HEK293 (cell line): ENCODE measurements around the gene C20orf173.

Experiments
- CTCF ChIA-PET: fragments of 350-600 bp; formaldehyde crosslinking; extraction: SDS; loops from one replicate; lab custom pipeline; 2021; ENCODE audit warnings: antibody characterized with exemption; lab: Yijun Ruan, JAX
- POLR2A ChIA-PET: fragments of 300-600 bp; formaldehyde crosslinking; extraction: SDS; loops from one replicate; lab custom pipeline; 2020; ENCODE audit warnings: antibody characterized with exemption, inconsistent platforms; lab: Yijun Ruan, JAX
- H3K27ac ChIP-seq: fragments of 200-500 bp; sonication (Bioruptor generic); 2 replicates; pipeline ENCODE4 v1.5.1; 2014; ENCODE audit warnings: low read depth, low read length, control low read depth, inconsistent platforms; ENCODE audit errors: extremely low read depth
- H3K36me3 ChIP-seq, 2 experiments: fragments of 200-500 bp in 1 of 2; sonication (Bioruptor generic) in 1 of 2; 1 replicate in 1 of 2; 2 replicates in 1 of 2; pipeline ENCODE4 v1.5.1; 2014 to 2017; ENCODE audit warnings: inconsistent platforms in 2 of 2, low read length in 2 of 2; ENCODE audit not compliant: control insufficient read depth in 2 of 2, insufficient read depth in 1 of 2
- H3K4me1 ChIP-seq: fragments of 200-500 bp; sonication (Bioruptor generic); 2 replicates; pipeline ENCODE4 v1.5.1; 2014; ENCODE audit warnings: mild to moderate bottlenecking, low read length, inconsistent platforms; ENCODE audit not compliant: control insufficient read depth, insufficient read depth
- H3K4me3 ChIP-seq: 2 replicates; pipeline ENCODE4 v1.5.1; 2011; ENCODE audit warnings: low read depth, mild to moderate bottlenecking, control low read depth, low read length, moderate library complexity
- H3K9me3 ChIP-seq: fragments of 200-500 bp; sonication (Bioruptor generic); 2 replicates; pipeline ENCODE4 v1.5.1; 2014; ENCODE audit warnings: low read depth, low read length, inconsistent platforms; ENCODE audit not compliant: control insufficient read depth, insufficient read depth
- GLIS1 ChIP-seq: fragments of 450-650 bp; formaldehyde crosslinking; IDR thresholded peaks from 2 replicates; pipeline ENCODE4 v1.5.1; 2016; ENCODE audit warnings: missing biosample characterization, missing genetic modification characterization
- GLIS2 ChIP-seq: fragments of 450-650 bp; formaldehyde crosslinking; IDR thresholded peaks from 2 replicates; pipeline ENCODE4 v1.5.1; 2016; ENCODE audit warnings: missing biosample characterization, missing genetic modification characterization
- KLF1 ChIP-seq: fragments of 450-650 bp; formaldehyde crosslinking; IDR thresholded peaks from 2 replicates; pipeline ENCODE4 v1.5.1; 2016; ENCODE audit warnings: missing biosample characterization, missing genetic modification characterization
- ZNF140 ChIP-seq: fragments of 450-650 bp; formaldehyde crosslinking; IDR thresholded peaks from 2 replicates; pipeline ENCODE4 v1.5.1; 2016; ENCODE audit warnings: missing biosample characterization, missing genetic modification characterization
- ZNF266 ChIP-seq: fragments of 450-650 bp; formaldehyde crosslinking; IDR thresholded peaks from 2 replicates; pipeline ENCODE4 v1.5.1; 2016; ENCODE audit warnings: missing biosample characterization, missing genetic modification characterization, low read depth
- ZNF518A ChIP-seq: fragments of 450-650 bp; formaldehyde crosslinking; conservative IDR thresholded peaks from 2 replicates; pipeline ENCODE4 v1.5.1; 2016; ENCODE audit warnings: low read depth, missing biosample characterization, missing genetic modification characterization
- ZNF529 ChIP-seq: fragments of 450-650 bp; formaldehyde crosslinking; IDR thresholded peaks from 2 replicates; pipeline ENCODE4 v1.5.1; 2017; ENCODE audit warnings: missing genetic modification characterization, missing biosample characterization; ENCODE audit not compliant: insufficient replicate concordance
- ZNF600 ChIP-seq: fragments of 450-650 bp; formaldehyde crosslinking; IDR thresholded peaks from 2 replicates; pipeline ENCODE4 v1.5.1; 2016; ENCODE audit warnings: missing biosample characterization, missing genetic modification characterization
- ZNF623 ChIP-seq: fragments of 450-650 bp; formaldehyde crosslinking; IDR thresholded peaks from 2 replicates; pipeline ENCODE4 v1.5.1; 2016; ENCODE audit warnings: missing biosample characterization, missing genetic modification characterization
- ZNF654 ChIP-seq: fragments of 450-650 bp; formaldehyde crosslinking; IDR thresholded peaks from 2 replicates; pipeline ENCODE4 v1.5.1; 2016; ENCODE audit warnings: low read depth, missing biosample characterization, missing genetic modification characterization
- ZNF670 ChIP-seq: fragments of 450-650 bp; formaldehyde crosslinking; IDR thresholded peaks from 2 replicates; pipeline ENCODE4 v1.5.1; 2016; ENCODE audit warnings: missing biosample characterization, missing genetic modification characterization, low read depth
- ZNF707 ChIP-seq: fragments of 450-650 bp; formaldehyde crosslinking; IDR thresholded peaks from 2 replicates; pipeline ENCODE4 v1.5.1; 2016; ENCODE audit warnings: missing biosample characterization, missing genetic modification characterization
- ZNF791 ChIP-seq: fragments of 450-650 bp; formaldehyde crosslinking; IDR thresholded peaks from 2 replicates; pipeline ENCODE4 v1.5.1; 2016; ENCODE audit warnings: missing biosample characterization, missing genetic modification characterization
- ZSCAN5A ChIP-seq: fragments of 450-650 bp; formaldehyde crosslinking; IDR thresholded peaks from 2 replicates; pipeline ENCODE4 v1.5.1; 2016; ENCODE audit warnings: missing biosample characterization, missing genetic modification characterization
- TF ChIP-seq, protein P1 (sequence below): fragments of 450-650 bp; formaldehyde crosslinking; IDR thresholded peaks from 2 replicates; pipeline ENCODE4 v1.5.1; 2016; ENCODE audit warnings: missing biosample characterization, missing genetic modification characterization
- TF ChIP-seq, protein P2 (sequence below): fragments of 450-650 bp; formaldehyde crosslinking; IDR thresholded peaks from 2 replicates; pipeline ENCODE4 v1.5.1; 2016; ENCODE audit warnings: missing biosample characterization, missing genetic modification characterization, borderline replicate concordance
- TF ChIP-seq, protein P3 (sequence below): fragments of 450-650 bp; formaldehyde crosslinking; conservative IDR thresholded peaks from 2 replicates; pipeline ENCODE4 v1.5.1; 2016; ENCODE audit warnings: low read depth, missing biosample characterization, missing genetic modification characterization
- TF ChIP-seq, protein P4 (sequence below): fragments of 450-650 bp; formaldehyde crosslinking; IDR thresholded peaks from 2 replicates; pipeline ENCODE4 v1.5.1; 2016; ENCODE audit warnings: missing biosample characterization, missing genetic modification characterization

C20orf173 gene

DNA sequence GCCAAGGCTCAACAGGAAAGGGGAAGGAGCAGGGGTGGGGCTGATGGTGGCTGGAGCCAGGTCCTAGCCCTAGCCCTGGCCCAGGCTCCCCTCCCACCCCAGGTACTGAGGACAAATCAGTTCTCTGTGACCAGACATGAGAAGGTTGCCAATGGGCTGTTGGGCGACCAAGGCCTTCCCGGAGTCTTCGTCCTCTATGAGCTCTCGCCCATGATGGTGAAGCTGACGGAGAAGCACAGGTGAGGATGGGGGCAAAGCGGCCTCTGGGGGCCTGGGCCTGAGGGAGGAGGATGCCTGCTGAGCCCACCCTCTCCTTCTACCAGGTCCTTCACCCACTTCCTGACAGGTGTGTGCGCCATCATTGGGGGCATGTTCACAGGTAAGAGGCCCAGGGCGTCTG is 27.4 kb upstream of the C20orf173 start:
- Histone ChIP-seq H3K4me3 (no peak overlapping the region), H3K9me3 (no peaks in the 10 kb centered on the region), H3K4me1 (no peaks in the 10 kb centered on the region), H3K36me3 (peaks cover 0 to 68% of the 10 kb centered on the region in 2 experiments; a peak in 2 of 3 replicates), H3K27ac (no peak overlapping the region)
- CTCF ChIA-PET, result no interaction called here
- POLR2A ChIA-PET, result no interaction called here
- TF ChIP-seq ZNF600 (tag by site-specific recombination) (no peak), GLIS1 (no peak), ZNF623 (no peak), ZSCAN5A (no peak), ZNF140 (no peak), GLIS2 (tag by site-specific recombination) (no peak), ZNF654 (tag by site-specific recombination) (no peak), ZNF707 (no peak), ZNF791 (no peak), ZNF518A (tag by site-specific recombination) (no peak), KLF1 (no peak), ZNF670 (no peak), ZNF266 (tag by site-specific recombination) (no peak), ZNF529 (no peak)
- TF ChIP-seq, protein P1, sequence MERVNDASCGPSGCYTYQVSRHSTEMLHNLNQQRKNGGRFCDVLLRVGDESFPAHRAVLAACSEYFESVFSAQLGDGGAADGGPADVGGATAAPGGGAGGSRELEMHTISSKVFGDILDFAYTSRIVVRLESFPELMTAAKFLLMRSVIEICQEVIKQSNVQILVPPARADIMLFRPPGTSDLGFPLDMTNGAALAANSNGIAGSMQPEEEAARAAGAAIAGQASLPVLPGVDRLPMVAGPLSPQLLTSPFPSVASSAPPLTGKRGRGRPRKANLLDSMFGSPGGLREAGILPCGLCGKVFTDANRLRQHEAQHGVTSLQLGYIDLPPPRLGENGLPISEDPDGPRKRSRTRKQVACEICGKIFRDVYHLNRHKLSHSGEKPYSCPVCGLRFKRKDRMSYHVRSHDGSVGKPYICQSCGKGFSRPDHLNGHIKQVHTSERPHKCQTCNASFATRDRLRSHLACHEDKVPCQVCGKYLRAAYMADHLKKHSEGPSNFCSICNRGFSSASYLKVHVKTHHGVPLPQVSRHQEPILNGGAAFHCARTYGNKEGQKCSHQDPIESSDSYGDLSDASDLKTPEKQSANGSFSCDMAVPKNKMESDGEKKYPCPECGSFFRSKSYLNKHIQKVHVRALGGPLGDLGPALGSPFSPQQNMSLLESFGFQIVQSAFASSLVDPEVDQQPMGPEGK (tag by site-specific recombination), result no peak
- TF ChIP-seq, protein P2, sequence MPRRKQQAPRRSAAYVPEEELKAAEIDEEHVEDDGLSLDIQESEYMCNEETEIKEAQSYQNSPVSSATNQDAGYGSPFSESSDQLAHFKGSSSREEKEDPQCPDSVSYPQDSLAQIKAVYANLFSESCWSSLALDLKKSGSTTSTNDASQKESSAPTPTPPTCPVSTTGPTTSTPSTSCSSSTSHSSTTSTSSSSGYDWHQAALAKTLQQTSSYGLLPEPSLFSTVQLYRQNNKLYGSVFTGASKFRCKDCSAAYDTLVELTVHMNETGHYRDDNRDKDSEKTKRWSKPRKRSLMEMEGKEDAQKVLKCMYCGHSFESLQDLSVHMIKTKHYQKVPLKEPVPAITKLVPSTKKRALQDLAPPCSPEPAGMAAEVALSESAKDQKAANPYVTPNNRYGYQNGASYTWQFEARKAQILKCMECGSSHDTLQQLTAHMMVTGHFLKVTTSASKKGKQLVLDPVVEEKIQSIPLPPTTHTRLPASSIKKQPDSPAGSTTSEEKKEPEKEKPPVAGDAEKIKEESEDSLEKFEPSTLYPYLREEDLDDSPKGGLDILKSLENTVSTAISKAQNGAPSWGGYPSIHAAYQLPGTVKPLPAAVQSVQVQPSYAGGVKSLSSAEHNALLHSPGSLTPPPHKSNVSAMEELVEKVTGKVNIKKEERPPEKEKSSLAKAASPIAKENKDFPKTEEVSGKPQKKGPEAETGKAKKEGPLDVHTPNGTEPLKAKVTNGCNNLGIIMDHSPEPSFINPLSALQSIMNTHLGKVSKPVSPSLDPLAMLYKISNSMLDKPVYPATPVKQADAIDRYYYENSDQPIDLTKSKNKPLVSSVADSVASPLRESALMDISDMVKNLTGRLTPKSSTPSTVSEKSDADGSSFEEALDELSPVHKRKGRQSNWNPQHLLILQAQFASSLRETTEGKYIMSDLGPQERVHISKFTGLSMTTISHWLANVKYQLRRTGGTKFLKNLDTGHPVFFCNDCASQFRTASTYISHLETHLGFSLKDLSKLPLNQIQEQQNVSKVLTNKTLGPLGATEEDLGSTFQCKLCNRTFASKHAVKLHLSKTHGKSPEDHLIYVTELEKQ (tag by site-specific recombination), result no peak
- TF ChIP-seq, protein P3, sequence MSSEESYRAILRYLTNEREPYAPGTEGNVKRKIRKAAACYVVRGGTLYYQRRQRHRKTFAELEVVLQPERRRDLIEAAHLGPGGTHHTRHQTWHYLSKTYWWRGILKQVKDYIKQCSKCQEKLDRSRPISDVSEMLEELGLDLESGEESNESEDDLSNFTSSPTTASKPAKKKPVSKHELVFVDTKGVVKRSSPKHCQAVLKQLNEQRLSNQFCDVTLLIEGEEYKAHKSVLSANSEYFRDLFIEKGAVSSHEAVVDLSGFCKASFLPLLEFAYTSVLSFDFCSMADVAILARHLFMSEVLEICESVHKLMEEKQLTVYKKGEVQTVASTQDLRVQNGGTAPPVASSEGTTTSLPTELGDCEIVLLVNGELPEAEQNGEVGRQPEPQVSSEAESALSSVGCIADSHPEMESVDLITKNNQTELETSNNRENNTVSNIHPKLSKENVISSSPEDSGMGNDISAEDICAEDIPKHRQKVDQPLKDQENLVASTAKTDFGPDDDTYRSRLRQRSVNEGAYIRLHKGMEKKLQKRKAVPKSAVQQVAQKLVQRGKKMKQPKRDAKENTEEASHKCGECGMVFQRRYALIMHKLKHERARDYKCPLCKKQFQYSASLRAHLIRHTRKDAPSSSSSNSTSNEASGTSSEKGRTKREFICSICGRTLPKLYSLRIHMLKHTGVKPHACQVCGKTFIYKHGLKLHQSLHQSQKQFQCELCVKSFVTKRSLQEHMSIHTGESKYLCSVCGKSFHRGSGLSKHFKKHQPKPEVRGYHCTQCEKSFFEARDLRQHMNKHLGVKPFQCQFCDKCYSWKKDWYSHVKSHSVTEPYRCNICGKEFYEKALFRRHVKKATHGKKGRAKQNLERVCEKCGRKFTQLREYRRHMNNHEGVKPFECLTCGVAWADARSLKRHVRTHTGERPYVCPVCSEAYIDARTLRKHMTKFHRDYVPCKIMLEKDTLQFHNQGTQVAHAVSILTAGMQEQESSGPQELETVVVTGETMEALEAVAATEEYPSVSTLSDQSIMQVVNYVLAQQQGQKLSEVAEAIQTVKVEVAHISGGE, result no peak
- TF ChIP-seq, protein P4, sequence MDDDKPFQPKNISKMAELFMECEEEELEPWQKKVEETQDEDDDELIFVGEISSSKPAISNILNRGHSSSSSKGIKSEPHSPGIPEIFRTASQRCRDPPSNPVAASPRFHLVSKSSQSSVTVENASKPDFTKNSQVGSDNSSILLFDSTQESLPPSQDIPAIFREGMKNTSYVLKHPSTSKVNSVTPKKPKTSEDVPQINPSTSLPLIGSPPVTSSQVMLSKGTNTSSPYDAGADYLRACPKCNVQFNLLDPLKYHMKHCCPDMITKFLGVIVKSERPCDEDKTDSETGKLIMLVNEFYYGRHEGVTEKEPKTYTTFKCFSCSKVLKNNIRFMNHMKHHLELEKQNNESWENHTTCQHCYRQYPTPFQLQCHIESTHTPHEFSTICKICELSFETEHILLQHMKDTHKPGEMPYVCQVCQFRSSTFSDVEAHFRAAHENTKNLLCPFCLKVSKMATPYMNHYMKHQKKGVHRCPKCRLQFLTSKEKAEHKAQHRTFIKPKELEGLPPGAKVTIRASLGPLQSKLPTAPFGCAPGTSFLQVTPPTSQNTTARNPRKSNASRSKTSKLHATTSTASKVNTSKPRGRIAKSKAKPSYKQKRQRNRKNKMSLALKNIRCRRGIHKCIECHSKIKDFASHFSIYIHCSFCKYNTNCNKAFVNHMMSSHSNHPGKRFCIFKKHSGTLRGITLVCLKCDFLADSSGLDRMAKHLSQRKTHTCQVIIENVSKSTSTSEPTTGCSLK (tag by site-specific recombination), result no peak
